MM.1S (cell line): ENCODE data around the gene UMOD.

Source experiments
- CTCF ChIP-seq: fragments of 300-600 bp; sonication (generic); IDR thresholded peaks from 2 replicates; pipeline ENCODE4 v1.5.1; 2016; ENCODE audit warnings: antibody characterized with exemption, low read length, mixed read lengths
- EZH2phosphoT487 ChIP-seq: fragments of 300-600 bp; sonication (generic); IDR thresholded peaks from 2 replicates; pipeline ENCODE4 v1.6.1; 2018; ENCODE audit warnings: antibody characterized with exemption, low read length

- no peak for TF ChIP-seq CTCF
- TF ChIP-seq EZH2phosphoT487, result no peak
These were observed 41.5 kb upstream of the UMOD start for GRCh38 chr16:20393801-20394577.
